Testis (tissue), 3 donors: ENCODE measurements around the gene DHCR7. TPM values are rescaled to one million over a fixed set of nuclear protein-coding genes. Genes with fewer than 3 reads are reported as not detected.

Experiments
- DNase-seq: peaks from one replicate; pipeline ENCODE4 v3.0.0-alpha.2; 2019
- H3K27ac ChIP-seq, 2 donors: fragments of 200-600 bp; sonication (generic); one replicate each; pipeline ENCODE4 v1.5.1; 2019
- H3K27me3 ChIP-seq: fragments of 200-600 bp; sonication (generic); one replicate; pipeline ENCODE4 v1.5.1; 2019
- H3K36me3 ChIP-seq: fragments of 200-600 bp; sonication (generic); one replicate; pipeline ENCODE4 v1.5.1; 2017; ENCODE audit warnings: low read depth; ENCODE audit errors: missing control alignments
- H3K4me1 ChIP-seq: fragments of 200-600 bp; sonication (generic); one replicate; pipeline ENCODE4 v1.5.1; 2019
- H3K4me3 ChIP-seq, 2 donors: fragments of 200-600 bp; sonication (generic); one replicate each; pipeline ENCODE4 v1.5.1; 2017 to 2019
- H3K9me3 ChIP-seq: fragments of 200-600 bp; sonication (generic); one replicate; pipeline ENCODE4 v1.5.1; 2017
- POLR2A ChIP-seq: fragments of 450-650 bp; IDR thresholded peaks from one replicate; pipeline ENCODE4 v1.6.1; 2017; ENCODE audit warnings: antibody characterized with exemption, mild to moderate bottlenecking, moderate library complexity
- WGBS, 2 donors: methylation state at CpG; one replicate each; pipeline ENCODE4 v1.1.5; 2018; 5-methylcytosine and 5-hydroxymethylcytosine counted together
- intact Hi-C: fragments of 100-400 bp; cut with DNase I; formaldehyde crosslinking; loops from one replicate; pipeline ENCODE4 v1.15.1; 2023; ENCODE audit warnings: low total_unique reads
- polyA plus RNA-seq: library from polyadenylated mRNA; stranded (reverse); fragments of 350-450 nt; fragmentation: Illumina TruSeq; extraction: RNeasy Lipid Tissue Mini Kit (QIAGEN cat#74804); gene quantifications from one replicate; pipeline ENCODE4 v1.2.3, GENCODE V29; 2014; ENCODE audit warnings: low read depth, low replicate concordance; ENCODE audit not compliant: insufficient read depth
- total RNA-seq, 2 donors: library from RNA; depleted of rRNA; stranded (reverse); fragments of >200 nt; gene quantifications; one replicate each; pipeline ENCODE4 v1.2.3, GENCODE V29; 2016
- TF ChIP-seq, protein P1 (sequence below), 3 experiments: fragments of 450-650 bp in 2 of 3; fragments of 200-600 bp in 1 of 3; sonication (generic) in 1 of 3; IDR thresholded peaks; one replicate each; pipeline ENCODE4 v1.5.1; 2016 to 2019; ENCODE audit warnings: antibody characterized with exemption in 3 of 3, mild to moderate bottlenecking in 2 of 3, moderate library complexity in 1 of 3

Gene DHCR7
- total and polyA plus RNA-seq, 3 donors from 2014 or later, result 54.2 to 101 (median 65.3) TPM

DNA sequence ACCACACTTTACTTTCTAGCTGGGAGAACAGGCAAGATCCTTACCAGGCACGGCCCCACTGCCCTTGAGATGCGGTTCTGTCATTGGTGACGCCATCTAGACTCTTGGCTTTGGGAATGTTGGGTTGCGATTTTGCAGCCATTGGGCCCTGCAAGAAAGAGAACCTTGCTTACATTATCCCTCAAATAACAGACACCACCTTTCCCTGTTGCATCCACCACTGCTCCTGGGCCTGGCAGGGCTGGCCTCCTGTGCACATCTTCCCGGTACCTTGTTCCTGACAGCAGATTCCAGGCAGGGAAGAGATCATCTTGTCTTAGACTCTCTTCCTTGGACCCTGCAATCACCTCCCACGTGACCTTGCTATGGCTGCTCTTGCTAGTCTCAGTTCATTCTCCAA, 3.4 kb downstream of the DHCR7 start:
- Histone ChIP-seq H3K27ac (no peak overlapping the region), H3K4me3 (no peak overlapping the region), H3K9me3 (no peaks in the 10 kb centered on the region), H3K36me3 (no peaks in the 10 kb centered on the region), H3K27me3 (no peaks in the 10 kb centered on the region), H3K4me1 (peaks cover 14% of the 10 kb centered on the region)
- TF ChIP-seq, protein P1, sequence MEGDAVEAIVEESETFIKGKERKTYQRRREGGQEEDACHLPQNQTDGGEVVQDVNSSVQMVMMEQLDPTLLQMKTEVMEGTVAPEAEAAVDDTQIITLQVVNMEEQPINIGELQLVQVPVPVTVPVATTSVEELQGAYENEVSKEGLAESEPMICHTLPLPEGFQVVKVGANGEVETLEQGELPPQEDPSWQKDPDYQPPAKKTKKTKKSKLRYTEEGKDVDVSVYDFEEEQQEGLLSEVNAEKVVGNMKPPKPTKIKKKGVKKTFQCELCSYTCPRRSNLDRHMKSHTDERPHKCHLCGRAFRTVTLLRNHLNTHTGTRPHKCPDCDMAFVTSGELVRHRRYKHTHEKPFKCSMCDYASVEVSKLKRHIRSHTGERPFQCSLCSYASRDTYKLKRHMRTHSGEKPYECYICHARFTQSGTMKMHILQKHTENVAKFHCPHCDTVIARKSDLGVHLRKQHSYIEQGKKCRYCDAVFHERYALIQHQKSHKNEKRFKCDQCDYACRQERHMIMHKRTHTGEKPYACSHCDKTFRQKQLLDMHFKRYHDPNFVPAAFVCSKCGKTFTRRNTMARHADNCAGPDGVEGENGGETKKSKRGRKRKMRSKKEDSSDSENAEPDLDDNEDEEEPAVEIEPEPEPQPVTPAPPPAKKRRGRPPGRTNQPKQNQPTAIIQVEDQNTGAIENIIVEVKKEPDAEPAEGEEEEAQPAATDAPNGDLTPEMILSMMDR (IDR thresholded peaks at IDR 0.05), result no peak
- no peak for TF ChIP-seq POLR2A
- no peak for DNase-seq
- WGBS, 2 donors, result 96 to 98% methylated on average over 6 of the region's 6 CpGs
- intact Hi-C loops, result no loop called here

DNA sequence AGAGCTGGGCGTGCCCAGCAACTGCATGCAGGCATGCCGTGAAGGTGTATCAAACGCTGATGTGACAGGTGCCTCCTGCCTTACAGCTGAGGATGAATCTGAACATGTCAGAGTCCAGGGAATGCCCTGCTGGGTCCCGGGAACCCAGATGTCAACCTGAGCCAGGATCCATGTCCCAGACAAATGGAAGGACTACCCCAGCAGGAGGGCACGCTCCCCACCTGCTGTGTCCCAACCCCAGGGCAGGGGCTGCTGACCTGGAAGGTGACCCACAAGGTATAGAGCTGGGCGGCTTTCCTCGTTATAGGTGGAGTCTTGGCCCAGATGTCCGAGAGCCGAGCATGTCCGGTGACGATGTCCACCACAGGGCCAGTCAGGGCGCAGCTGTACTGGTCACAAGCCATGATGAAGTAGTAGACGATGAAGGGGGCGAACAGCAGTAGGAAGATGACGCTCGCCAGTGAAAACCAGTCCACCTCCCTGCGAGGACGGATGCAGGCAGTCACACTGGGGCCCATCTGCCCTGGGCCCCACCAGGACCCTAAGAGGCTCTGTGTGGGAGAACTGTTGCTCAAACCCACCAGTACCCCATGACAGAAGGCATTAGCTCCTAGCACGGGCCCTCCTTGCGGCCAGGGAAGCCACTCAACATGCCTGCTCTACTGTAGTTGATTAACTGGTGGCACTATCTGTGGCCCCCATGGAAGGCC, 4.3 kb downstream of the DHCR7 start:
- DNase-seq, result no peak
- intact Hi-C loops, result no loop called here
- TF ChIP-seq POLR2A, result no peak
- TF ChIP-seq, protein P1 (IDR thresholded peaks at IDR 0.05), result no peak
- 92% methylated on average over 12 to 20 of the region's 20 CpGs for WGBS, 2 donors
- Histone ChIP-seq H3K27me3 (no peaks in the 10 kb centered on the region), H3K4me3 (no peak overlapping the region), H3K27ac (no peak overlapping the region), H3K9me3 (no peaks in the 10 kb centered on the region), H3K4me1 (peaks cover 9% of the 10 kb centered on the region), H3K36me3 (no peaks in the 10 kb centered on the region)

DNA sequence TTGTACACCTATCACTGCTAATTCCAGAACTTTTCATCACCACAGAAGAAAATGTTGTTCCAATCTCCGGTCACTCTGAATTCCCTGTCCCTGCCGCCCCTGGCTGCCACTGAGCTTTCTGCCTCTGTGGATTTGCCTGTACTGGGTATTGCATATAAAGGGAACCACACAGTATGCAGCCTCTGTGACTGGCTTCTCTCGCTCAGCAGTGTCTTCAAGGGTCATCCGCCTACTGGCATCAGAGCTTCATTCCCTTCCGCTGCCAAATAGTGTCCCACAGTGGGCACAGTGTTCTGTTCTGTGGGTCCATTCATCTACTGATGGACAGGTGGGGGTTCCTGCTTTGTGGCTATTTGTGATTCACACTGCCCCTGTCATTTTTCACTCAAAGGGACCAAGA, 5.3 kb downstream of the DHCR7 start:
- H3K4me1 ChIP-seq, result peaks cover 10% of the 10 kb centered on the region
- 95 to 97% methylated on average over 4 to 5 of the region's 5 CpGs for WGBS, 2 donors
- no peaks in the 10 kb centered on the region for H3K9me3 ChIP-seq
- no peaks in the 10 kb centered on the region for H3K27me3 ChIP-seq
- DNase-seq, result no peak
- H3K27ac ChIP-seq, result no peak overlapping the region
- TF ChIP-seq, protein P1 (IDR thresholded peaks at IDR 0.05), result no peak
- TF ChIP-seq POLR2A, result no peak
- H3K4me3 ChIP-seq, result no peak overlapping the region
- intact Hi-C loops, result no loop called here
- H3K36me3 ChIP-seq, result no peaks in the 10 kb centered on the region

DNA sequence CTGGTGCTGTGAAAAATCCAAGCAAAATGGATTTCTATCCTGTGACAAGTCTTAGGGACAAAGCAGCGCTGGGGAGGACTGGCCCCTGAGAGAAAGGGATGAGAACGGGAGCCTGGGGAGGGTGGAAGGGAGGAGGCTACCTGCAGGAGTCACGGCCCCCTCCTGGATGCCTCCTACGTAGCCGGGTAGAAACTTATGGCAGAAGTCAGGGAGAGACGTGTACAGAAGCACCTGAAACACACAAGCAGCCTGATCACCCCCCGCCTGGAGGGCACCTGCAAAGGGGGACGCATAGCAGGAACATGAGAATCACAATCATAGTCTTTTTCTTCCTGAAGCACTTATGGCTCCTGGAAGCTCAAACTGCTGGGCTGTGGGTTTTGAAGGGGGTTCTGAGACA, 6.1 kb downstream of the DHCR7 start:
- H3K36me3 ChIP-seq, result no peaks in the 10 kb centered on the region
- H3K4me1 ChIP-seq, result peaks cover 10% of the 10 kb centered on the region
- no peaks in the 10 kb centered on the region for H3K27me3 ChIP-seq
- TF ChIP-seq POLR2A, result no peak
- TF ChIP-seq, protein P1 (IDR thresholded peaks at IDR 0.05), result no peak
- H3K9me3 ChIP-seq, result no peaks in the 10 kb centered on the region
- no peak overlapping the region for H3K27ac ChIP-seq
- no peak for DNase-seq
- intact Hi-C loops, result no loop called here
- 94 to 96% methylated on average over 8 of the region's 8 CpGs for WGBS, 2 donors
- no peak overlapping the region for H3K4me3 ChIP-seq

DNA sequence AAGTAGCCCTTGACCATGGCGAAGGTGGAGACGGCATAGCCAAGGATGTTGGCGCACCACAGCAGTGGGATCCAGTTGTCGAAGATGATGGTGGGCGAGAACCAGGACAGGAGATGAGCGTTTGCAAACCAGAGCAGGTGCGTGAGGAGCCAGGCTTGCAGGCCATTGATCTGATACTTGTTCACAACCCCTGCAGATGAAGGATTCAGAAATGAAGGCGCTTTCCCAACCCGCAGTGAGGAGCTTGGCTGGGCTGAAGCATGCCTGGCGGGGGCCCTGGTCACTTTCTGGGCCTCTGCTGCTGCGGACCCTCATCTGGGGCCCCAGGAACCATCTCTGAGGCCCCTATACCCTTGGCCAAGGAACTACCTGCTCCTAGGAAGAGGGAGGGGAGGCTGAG, 6.9 kb downstream of the DHCR7 start:
- intact Hi-C loops, result no loop called here
- WGBS, 2 donors, result 97 to 99% methylated on average over 7 to 11 of the region's 11 CpGs
- DNase-seq, result no peak
- H3K27me3 ChIP-seq, result no peaks in the 10 kb centered on the region
- H3K4me1 ChIP-seq, result peaks cover 8% of the 10 kb centered on the region
- H3K4me3 ChIP-seq, result no peak overlapping the region
- H3K36me3 ChIP-seq, result no peaks in the 10 kb centered on the region
- TF ChIP-seq, protein P1 (IDR thresholded peaks at IDR 0.05), result no peak
- TF ChIP-seq POLR2A, result no peak
- no peaks in the 10 kb centered on the region for H3K9me3 ChIP-seq
- H3K27ac ChIP-seq, result no peak overlapping the region
